AG04450 (cell line): ENCODE measurements around the gene BSND. TPM values are rescaled to one million over a fixed set of nuclear protein-coding genes. Genes with fewer than 3 reads are reported as not detected.

Experiments
- CTCF ChIA-PET: fragments of 300-600, 350-600 bp; formaldehyde crosslinking; extraction: SDS; loops from one replicate; lab custom pipeline; 2022; ENCODE audit warnings: antibody characterized with exemption, inconsistent platforms; lab: Charles Lee
- POLR2A ChIA-PET: fragments of 350-600 bp; formaldehyde crosslinking; extraction: SDS; loops from one replicate; lab custom pipeline; 2021; ENCODE audit warnings: antibody characterized with exemption, inconsistent platforms; lab: Yijun Ruan, JAX
- DNase-seq: peaks from one replicate; pipeline ENCODE4 v3.0.0-alpha.2; 2011; ENCODE audit warnings: low read depth, low spot score
- H3K27ac ChIP-seq: one replicate; pipeline ENCODE4 v1.5.1; 2012; ENCODE audit warnings: low read depth, low read length, control low read depth
- H3K27me3 ChIP-seq: one replicate; pipeline ENCODE4 v1.6.0; 2012; ENCODE audit warnings: low read length; ENCODE audit not compliant: control insufficient read depth, insufficient read depth
- H3K4me3 ChIP-seq: 2 replicates; pipeline ENCODE4 v1.5.1; 2011; ENCODE audit warnings: mild to moderate bottlenecking, low read depth, low read length, control low read depth
- H3K9me3 ChIP-seq: 2 replicates; pipeline ENCODE4 v1.5.1; 2012; ENCODE audit warnings: low read length; ENCODE audit not compliant: control insufficient read depth, insufficient read depth
- polyA plus RNA-seq: library from polyadenylated mRNA; depleted of rRNA; stranded (reverse); fragments of >200 nt; gene quantifications from 2 replicates; pipeline ENCODE4 v1.2.3, GENCODE V29; 2011
- TF ChIP-seq, protein P1 (sequence below): IDR thresholded peaks from 2 replicates; pipeline ENCODE4 v1.5.1; 2011; ENCODE audit warnings: low read depth, low read length, control low read depth, inconsistent platforms

The BSND gene
- polyA plus RNA-seq, 1 experiment = not detected

DNA sequence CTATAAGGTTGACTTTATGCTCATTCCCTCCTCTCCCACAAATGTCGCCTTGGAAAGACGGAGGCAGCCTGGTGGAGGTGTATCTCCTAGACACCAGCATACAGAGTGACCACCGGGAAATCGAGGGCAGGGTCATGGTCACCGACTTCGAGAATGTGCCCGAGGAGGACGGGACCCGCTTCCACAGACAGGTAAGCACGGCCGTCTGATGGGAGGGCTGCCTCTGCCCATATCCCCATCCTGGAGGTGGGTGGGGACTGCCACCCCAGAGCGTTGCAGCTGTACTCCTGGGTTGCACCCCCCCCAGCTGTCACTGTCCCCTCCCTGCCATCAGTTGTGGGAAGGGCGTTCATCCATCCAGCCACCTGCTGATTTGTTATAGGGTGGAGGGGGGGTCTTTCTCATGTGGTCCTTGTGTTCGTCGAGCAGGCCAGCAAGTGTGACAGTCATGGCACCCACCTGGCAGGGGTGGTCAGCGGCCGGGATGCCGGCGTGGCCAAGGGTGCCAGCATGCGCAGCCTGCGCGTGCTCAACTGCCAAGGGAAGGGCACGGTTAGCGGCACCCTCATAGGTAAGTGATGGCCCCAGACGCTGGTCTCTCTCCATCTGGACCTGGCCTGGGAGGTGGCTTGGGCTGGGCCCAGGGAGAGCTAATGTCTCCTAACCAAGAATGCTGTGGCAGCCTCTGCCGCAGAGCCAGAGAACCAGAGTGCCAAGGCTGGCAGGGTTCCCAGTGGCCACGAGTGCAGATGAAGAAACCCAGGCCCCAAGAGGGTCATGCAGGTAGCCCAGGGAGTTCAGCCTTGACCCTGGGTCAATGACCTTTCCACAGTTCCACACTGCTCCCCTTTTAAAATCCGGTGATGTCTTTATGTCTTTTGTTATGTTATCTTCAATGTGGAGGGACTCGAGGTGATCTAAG lies 53.7 kb downstream of the BSND start:
- H3K27ac ChIP-seq = no peak overlapping the region
- H3K4me3 ChIP-seq = no peak overlapping the region
- no peak for DNase-seq
- CTCF ChIA-PET = no interaction called here
- peaks cover 8% of the 10 kb centered on the region for H3K27me3 ChIP-seq
- TF ChIP-seq, protein P1, sequence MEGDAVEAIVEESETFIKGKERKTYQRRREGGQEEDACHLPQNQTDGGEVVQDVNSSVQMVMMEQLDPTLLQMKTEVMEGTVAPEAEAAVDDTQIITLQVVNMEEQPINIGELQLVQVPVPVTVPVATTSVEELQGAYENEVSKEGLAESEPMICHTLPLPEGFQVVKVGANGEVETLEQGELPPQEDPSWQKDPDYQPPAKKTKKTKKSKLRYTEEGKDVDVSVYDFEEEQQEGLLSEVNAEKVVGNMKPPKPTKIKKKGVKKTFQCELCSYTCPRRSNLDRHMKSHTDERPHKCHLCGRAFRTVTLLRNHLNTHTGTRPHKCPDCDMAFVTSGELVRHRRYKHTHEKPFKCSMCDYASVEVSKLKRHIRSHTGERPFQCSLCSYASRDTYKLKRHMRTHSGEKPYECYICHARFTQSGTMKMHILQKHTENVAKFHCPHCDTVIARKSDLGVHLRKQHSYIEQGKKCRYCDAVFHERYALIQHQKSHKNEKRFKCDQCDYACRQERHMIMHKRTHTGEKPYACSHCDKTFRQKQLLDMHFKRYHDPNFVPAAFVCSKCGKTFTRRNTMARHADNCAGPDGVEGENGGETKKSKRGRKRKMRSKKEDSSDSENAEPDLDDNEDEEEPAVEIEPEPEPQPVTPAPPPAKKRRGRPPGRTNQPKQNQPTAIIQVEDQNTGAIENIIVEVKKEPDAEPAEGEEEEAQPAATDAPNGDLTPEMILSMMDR = no peak
- POLR2A ChIA-PET = no interaction called here
- no peaks in the 10 kb centered on the region for H3K9me3 ChIP-seq

DNA sequence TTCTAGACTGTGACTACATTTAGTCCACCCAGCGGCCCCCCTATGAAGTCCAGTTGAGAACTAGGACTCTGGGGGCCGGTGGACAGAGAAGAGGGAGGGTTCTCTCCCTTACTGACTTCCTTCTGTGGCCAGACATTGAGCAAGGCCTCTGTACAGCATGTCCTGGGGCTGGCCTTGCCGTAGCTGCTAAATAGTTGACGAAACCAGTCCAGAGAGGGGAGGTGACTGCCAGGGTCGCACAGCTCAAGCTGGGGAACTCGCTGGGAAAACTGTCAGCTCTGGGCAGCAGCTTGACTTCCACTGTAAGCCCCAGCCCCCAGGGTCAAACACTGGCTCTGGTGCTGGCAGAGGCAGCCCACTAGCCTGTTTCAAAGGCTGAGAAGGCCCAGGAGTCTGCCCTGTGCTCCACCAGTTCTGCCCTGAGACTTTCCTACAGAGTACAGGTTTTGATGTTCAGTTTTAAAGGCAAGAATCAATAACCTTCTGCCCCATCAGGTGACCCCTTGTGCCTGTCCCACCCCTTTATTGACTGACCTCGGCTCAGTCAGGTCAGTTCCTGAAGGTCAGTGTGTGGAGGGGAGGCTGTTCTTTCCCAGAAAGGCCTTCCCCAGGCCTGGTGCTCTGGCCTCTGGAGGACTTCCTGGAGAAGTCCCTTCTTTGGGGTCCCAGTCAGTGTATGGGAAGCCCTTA lies 54.7 kb downstream of the BSND start:
- no peak for DNase-seq
- peaks cover 7% of the 10 kb centered on the region for H3K27me3 ChIP-seq
- no peak overlapping the region for H3K4me3 ChIP-seq
- CTCF ChIA-PET = no interaction called here
- H3K27ac ChIP-seq = no peak overlapping the region
- no peaks in the 10 kb centered on the region for H3K9me3 ChIP-seq
- TF ChIP-seq, protein P1 = no peak
- POLR2A ChIA-PET = no interaction called here

DNA sequence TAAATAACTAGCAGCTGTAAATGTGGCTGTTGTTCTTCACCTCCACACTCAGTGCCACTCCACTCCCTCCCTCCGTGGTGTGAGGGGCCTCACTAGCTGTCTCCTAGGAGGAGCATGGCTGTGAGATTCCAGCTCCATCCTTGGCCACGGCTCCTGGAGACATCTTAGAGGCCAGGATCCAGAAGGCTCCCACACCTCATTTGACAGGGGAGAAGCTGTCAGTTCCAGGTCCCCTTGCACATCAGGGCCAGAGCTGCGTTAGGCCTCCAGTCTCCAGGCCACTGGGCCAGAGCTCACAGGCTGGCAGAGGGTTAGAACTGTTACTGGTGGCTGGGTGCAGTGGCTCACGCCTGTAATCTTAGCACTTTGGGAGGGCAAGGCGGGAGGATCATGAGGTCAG lies 55.7 kb downstream of the BSND start:
- H3K9me3 ChIP-seq = no peaks in the 10 kb centered on the region; the same call in 1 of the 2 replicates
- DNase-seq = no peak
- H3K27me3 ChIP-seq = peaks cover 5% of the 10 kb centered on the region
- POLR2A ChIA-PET = no interaction called here
- H3K27ac ChIP-seq = no peak overlapping the region
- H3K4me3 ChIP-seq = no peak overlapping the region
- CTCF ChIA-PET = interaction anchor here (0.5 kb wide), 1 partner anchor 871 kb away, joined by 3 read pairs; no protein-coding TSS in a partner anchor
- TF ChIP-seq, protein P1 = no peak

DNA sequence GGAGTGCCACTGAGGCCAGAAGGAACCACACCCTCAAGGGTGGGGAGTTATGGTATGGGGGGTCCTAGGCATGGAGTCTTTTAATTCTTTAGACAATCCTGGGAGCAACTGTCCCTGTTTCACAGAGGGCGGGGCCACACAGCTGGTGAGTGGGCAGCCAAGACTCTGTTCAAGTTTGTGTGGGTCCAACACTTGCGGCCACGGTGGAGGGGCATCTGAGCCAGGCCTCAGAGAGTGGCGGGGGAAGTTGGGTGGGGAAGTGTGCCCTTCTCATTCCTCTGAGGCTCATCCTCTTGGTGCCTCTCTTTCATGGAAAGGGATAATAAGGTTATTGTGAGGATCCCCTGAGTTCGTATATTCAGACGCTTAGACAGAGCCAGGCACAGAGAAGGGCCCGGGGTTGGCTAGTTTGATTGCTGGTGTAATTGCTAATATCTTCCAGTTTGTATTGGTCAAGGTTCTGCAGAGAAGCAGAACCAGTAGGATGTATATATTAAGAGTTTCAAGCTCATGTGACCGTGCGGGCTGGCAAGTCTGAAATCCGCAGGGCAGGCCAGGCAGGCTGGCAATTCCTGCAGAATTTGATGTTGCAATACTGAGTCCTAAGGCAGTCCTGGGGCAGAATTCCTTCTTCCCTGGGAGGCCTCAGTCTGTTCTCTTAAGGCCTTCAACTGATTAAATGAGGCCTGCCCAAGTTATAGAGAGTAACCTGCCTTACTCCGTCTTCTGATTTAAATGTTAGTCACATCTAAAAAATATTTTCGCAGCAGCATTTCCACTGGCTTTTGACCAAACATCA lies 56.5 kb downstream of the BSND start:
- ChIA-PET CTCF (no interaction called here), POLR2A (no interaction called here)
- H3K27ac ChIP-seq = no peak overlapping the region
- peaks cover 8% of the 10 kb centered on the region for H3K27me3 ChIP-seq
- no peak overlapping the region for H3K4me3 ChIP-seq
- no peaks in the 10 kb centered on the region; the same call in 1 of the 2 replicates for H3K9me3 ChIP-seq
- TF ChIP-seq, protein P1 = no peak
- DNase-seq = no peak
